H1 (cell line): ENCODE data around the gene GINS3. TPM values are rescaled to one million over a fixed set of nuclear protein-coding genes. Genes with fewer than 3 reads are reported as not detected.

Experiments used
- CTCF ChIA-PET: fragments of 300-600 bp; sonication (Branson Sonifier 250); formaldehyde crosslinking; loops from one replicate; lab custom pipeline; 2021; ENCODE audit not compliant: partially characterized antibody; lab: Charles Lee
- POLR2A ChIA-PET: fragments of 300-600 bp; sonication (Branson Sonifier 250); formaldehyde crosslinking; loops from one replicate; lab custom pipeline; 2021; ENCODE audit warnings: inconsistent platforms; ENCODE audit not compliant: partially characterized antibody; lab: Charles Lee
- DNase-seq, 2 experiments: peaks; one replicate each; pipeline versions ENCODE4 v3.0.0 to v3.0.0-alpha.2; 2010 to 2022; ENCODE audit warnings: low spot score in 2 of 2, low read depth in 1 of 2, mixed read lengths in 1 of 2
- FAIRE-seq: peaks from 2 replicates; lab custom pipeline; 2011; peaks lifted over from hg19 to GRCh38; lab: Jason Lieb, UNC
- H2AFZ ChIP-seq: 2 replicates; pipeline ENCODE4 v1.8.1; 2012; ENCODE audit warnings: low read length, inconsistent platforms
- H2AK5ac ChIP-seq: 2 replicates; pipeline ENCODE4 v1.6.1; 2013; ENCODE audit warnings: low read depth, low read length
- H2BK120ac ChIP-seq: replicated peaks from 2 replicates; pipeline ENCODE3; 2013; ENCODE audit warnings: low read depth, low read length, inconsistent platforms
- H2BK12ac ChIP-seq: 2 replicates; pipeline ENCODE4 v1.6.1; 2013; ENCODE audit warnings: low read depth, low read length
- H2BK15ac ChIP-seq: 2 replicates; pipeline ENCODE4 v1.6.1; 2013; ENCODE audit warnings: low read length
- H2BK20ac ChIP-seq: 2 replicates; pipeline ENCODE4 v1.6.1; 2013; ENCODE audit warnings: low read length
- H2BK5ac ChIP-seq: 2 replicates; pipeline ENCODE4 v1.6.1; 2013; ENCODE audit warnings: low read depth, low read length
- H3K14ac ChIP-seq: 2 replicates; pipeline ENCODE4 v1.6.1; 2013; ENCODE audit warnings: inconsistent platforms; ENCODE audit not compliant: insufficient read length
- H3K18ac ChIP-seq: 2 replicates; pipeline ENCODE4 v1.6.1; 2013; ENCODE audit warnings: low read length; ENCODE audit errors: extremely low read depth
- H3K23ac ChIP-seq: 2 replicates; pipeline ENCODE4 v1.6.1; 2013; ENCODE audit warnings: inconsistent platforms; ENCODE audit not compliant: insufficient read length
- H3K23me2 ChIP-seq: 2 replicates; pipeline ENCODE4 v1.6.1; 2013; ENCODE audit warnings: low read depth, low read length
- H3K27ac ChIP-seq: 2 replicates; pipeline ENCODE4 v1.6.1; 2011; ENCODE audit warnings: low read depth, low read length, inconsistent platforms
- H3K27me3 ChIP-seq, 4 experiments: replicated peaks in 1 of 4; 1 replicate in 1 of 4; 2 replicates in 3 of 4; pipeline versions ENCODE4 v1.6.1 to v1.8.1; 2011 to 2013; ENCODE audit warnings: low read length in 3 of 4, mild to moderate bottlenecking in 3 of 4, inconsistent platforms in 2 of 4, mixed read lengths in 2 of 4, moderate library complexity in 1 of 4; ENCODE audit not compliant: control insufficient read depth in 3 of 4, insufficient read depth in 3 of 4; ENCODE audit errors: extremely low read depth in 1 of 4
- H3K36me3 ChIP-seq, 4 experiments: 2 replicates each; pipeline versions ENCODE4 v1.6.1 to v1.8.1; 2011 to 2013; ENCODE audit warnings: mild to moderate bottlenecking in 4 of 4, low read length in 3 of 4, moderate library complexity in 2 of 4, control low read depth in 1 of 4, inconsistent platforms in 1 of 4; ENCODE audit not compliant: insufficient read depth in 4 of 4, control insufficient read depth in 2 of 4
- H3K4ac ChIP-seq: replicated peaks from 2 replicates; pipeline ENCODE3; 2013; ENCODE audit warnings: low read length, low read depth, mixed read lengths, inconsistent platforms; ENCODE audit not compliant: insufficient read length
- H3K4me1 ChIP-seq, 4 experiments: replicated peaks in 1 of 4; 1 replicate in 1 of 4; 2 replicates in 3 of 4; pipeline versions ENCODE4 v1.6.1 to v1.8.1; 2011 to 2013; ENCODE audit warnings: low read length in 3 of 4, inconsistent platforms in 2 of 4, mixed read lengths in 1 of 4; ENCODE audit not compliant: insufficient read depth in 4 of 4, control insufficient read depth in 3 of 4
- H3K4me2 ChIP-seq, 2 experiments: 2 replicates each; pipeline versions ENCODE4 v1.6.1 to v1.8.1; 2011 to 2013; ENCODE audit warnings: low read depth in 2 of 2, low read length in 2 of 2, control low read depth in 1 of 2, inconsistent platforms in 1 of 2, mild to moderate bottlenecking in 1 of 2; ENCODE audit not compliant: insufficient read depth in 1 of 2
- H3K4me3 ChIP-seq, 4 experiments: fragments of 200-600, 300-600 bp in 1 of 4; sonication (generic), shearing (Covaris generic), sonication (Bioruptor Twin) in 1 of 4; 2 replicates each; pipeline versions ENCODE4 v1.5.1 to v1.8.1; 2011 to 2016; ENCODE audit warnings: low read length in 4 of 4, low read depth in 3 of 4, control low read depth in 2 of 4, inconsistent platforms in 2 of 4, mild to moderate bottlenecking in 2 of 4, mixed read lengths in 1 of 4, moderate library complexity in 1 of 4; ENCODE audit not compliant: insufficient read depth in 2 of 4; ENCODE audit errors: extremely low read depth in 1 of 4
- H3K56ac ChIP-seq: replicated peaks from 2 replicates; pipeline ENCODE3; 2013; ENCODE audit warnings: low read depth, mild to moderate bottlenecking, mixed read lengths, low read length, inconsistent platforms; ENCODE audit not compliant: insufficient read length
- H3K79me1 ChIP-seq: 2 replicates; pipeline ENCODE4 v1.6.1; 2013; ENCODE audit warnings: low read depth, low read length, control low read depth
- H3K79me2 ChIP-seq, 2 experiments: 2 replicates each; pipeline versions ENCODE4 v1.6.1 to v1.8.1; 2012 to 2013; ENCODE audit warnings: low read length in 2 of 2, mild to moderate bottlenecking in 2 of 2, inconsistent platforms in 1 of 2; ENCODE audit not compliant: insufficient read depth in 2 of 2, control insufficient read depth in 1 of 2
- H3K9ac ChIP-seq, 4 experiments: replicated peaks in 1 of 4; 1 replicate in 1 of 4; 2 replicates in 3 of 4; pipeline versions ENCODE4 v1.6.1 to v1.8.1; 2011 to 2013; ENCODE audit warnings: low read depth in 3 of 4, low read length in 3 of 4, control low read depth in 2 of 4, mild to moderate bottlenecking in 2 of 4, moderate library complexity in 2 of 4, inconsistent platforms in 1 of 4; ENCODE audit errors: extremely low read depth in 1 of 4
- H3K9me3 ChIP-seq, 2 experiments: 2 replicates each; pipeline versions ENCODE4 v1.6.1 to v1.8.1; 2012 to 2013; ENCODE audit warnings: mild to moderate bottlenecking in 2 of 2, moderate library complexity in 2 of 2, control low read depth in 1 of 2, inconsistent platforms in 1 of 2, low read depth in 1 of 2, low read length in 1 of 2, mixed read lengths in 1 of 2; ENCODE audit not compliant: insufficient read depth in 2 of 2
- H4K20me1 ChIP-seq, 2 experiments: replicated peaks in 1 of 2; 2 replicates each; pipeline versions ENCODE3 to v1.8.1; 2011 to 2013; ENCODE audit warnings: inconsistent platforms in 2 of 2, low read length in 2 of 2, mild to moderate bottlenecking in 1 of 2; ENCODE audit not compliant: insufficient read depth in 2 of 2, control insufficient read depth in 1 of 2
- H4K5ac ChIP-seq: 2 replicates; pipeline ENCODE4 v1.6.1; 2013; ENCODE audit warnings: low read length, low read depth, mixed read lengths, inconsistent platforms; ENCODE audit not compliant: insufficient read length
- H4K8ac ChIP-seq: 2 replicates; pipeline ENCODE4 v1.8.0; 2013; ENCODE audit warnings: mild to moderate bottlenecking, moderate library complexity, low read length, inconsistent platforms; ENCODE audit not compliant: insufficient read depth; ENCODE audit errors: extremely low read depth
- H4K91ac ChIP-seq: replicated peaks from 2 replicates; pipeline ENCODE3; 2013; ENCODE audit warnings: low read length, mixed read lengths, inconsistent platforms; ENCODE audit not compliant: insufficient read length
- CBX5 ChIP-seq: fragments of 300-800, 300-1000 bp; sonication (generic); IDR thresholded peaks from 2 replicates; pipeline ENCODE4 v1.7.1; 2016; ENCODE audit warnings: antibody characterized with exemption, low read length, low read depth
- CHD2 ChIP-seq: IDR thresholded peaks from 2 replicates; pipeline ENCODE4 v1.6.1; 2012; ENCODE audit warnings: low read length, improper control_type of control experiment
- JUN ChIP-seq: IDR thresholded peaks from 2 replicates; pipeline ENCODE4 v1.6.1; 2011; ENCODE audit warnings: low read depth, mild to moderate bottlenecking, improper control_type of control experiment, low read length
- SAP30 ChIP-seq: fragments of 300-600 bp; sonication (generic); IDR thresholded peaks from 2 replicates; pipeline ENCODE4 v1.7.1; 2012; ENCODE audit warnings: low read length, moderate library complexity, mild to moderate bottlenecking, inconsistent platforms; ENCODE audit not compliant: insufficient read depth, insufficient replicate concordance
- SP1 ChIP-seq: IDR thresholded peaks from 2 replicates; pipeline ENCODE4 v1.6.1; 2011; ENCODE audit warnings: low read depth, low read length
- TBP ChIP-seq: IDR thresholded peaks from 2 replicates; pipeline ENCODE4 v1.6.1; 2011; ENCODE audit warnings: low read depth, low read length, improper control_type of control experiment
- WGBS, 2 experiments: shearing (Covaris generic) in 1 of 2; methylation state at CpG; one replicate each; pipeline versions ENCODE4 v1.1.6 to v1.1.7; 2013 to 2015; ENCODE audit warnings: low lambda C conversion rate in 2 of 2, mixed read lengths in 2 of 2, inconsistent platforms in 1 of 2, low coverage in 1 of 2, missing lambda C conversion rate in 1 of 2; ENCODE audit not compliant: insufficient replicate concordance in 2 of 2, insufficient coverage in 1 of 2, insufficient read length in 1 of 2; ENCODE audit errors: extremely low coverage in 1 of 2, missing lambda C conversion rate in 1 of 2; 5-methylcytosine and 5-hydroxymethylcytosine counted together
- polyA plus RNA-seq, 7 experiments: library from polyadenylated mRNA; depleted of rRNA in 3 of 7; stranded (reverse) in 5 of 7; unstranded in 2 of 7; fragments of >200 nt in 5 of 7; fragments of 200-250 nt in 2 of 7; gene quantifications; 1 replicate in 5 of 7; 2 replicates in 1 of 7; 4 replicates in 1 of 7; pipeline versions ENCODE4 v1.2.1 to v1.2.3, GENCODE V29; 2011 to 2013; ENCODE audit warnings: missing spikeins in 2 of 7, mixed read lengths in 2 of 7
- total RNA-seq: library from RNA; stranded (reverse); fragmentation: NEBNext Ultra II Directional; extraction: Animal tissue kit (Norgen Biotek cat#: 25700); gene quantifications from 2 replicates; pipeline ENCODE4 v1.2.1, GENCODE V29; 2021

The GINS3 gene
- total and polyA plus RNA-seq, 2 of the 8 experiments (the other 6 are each of a cell fraction or from before 2014, with no cell fraction given): 12.9 to 15.4 TPM

DNA sequence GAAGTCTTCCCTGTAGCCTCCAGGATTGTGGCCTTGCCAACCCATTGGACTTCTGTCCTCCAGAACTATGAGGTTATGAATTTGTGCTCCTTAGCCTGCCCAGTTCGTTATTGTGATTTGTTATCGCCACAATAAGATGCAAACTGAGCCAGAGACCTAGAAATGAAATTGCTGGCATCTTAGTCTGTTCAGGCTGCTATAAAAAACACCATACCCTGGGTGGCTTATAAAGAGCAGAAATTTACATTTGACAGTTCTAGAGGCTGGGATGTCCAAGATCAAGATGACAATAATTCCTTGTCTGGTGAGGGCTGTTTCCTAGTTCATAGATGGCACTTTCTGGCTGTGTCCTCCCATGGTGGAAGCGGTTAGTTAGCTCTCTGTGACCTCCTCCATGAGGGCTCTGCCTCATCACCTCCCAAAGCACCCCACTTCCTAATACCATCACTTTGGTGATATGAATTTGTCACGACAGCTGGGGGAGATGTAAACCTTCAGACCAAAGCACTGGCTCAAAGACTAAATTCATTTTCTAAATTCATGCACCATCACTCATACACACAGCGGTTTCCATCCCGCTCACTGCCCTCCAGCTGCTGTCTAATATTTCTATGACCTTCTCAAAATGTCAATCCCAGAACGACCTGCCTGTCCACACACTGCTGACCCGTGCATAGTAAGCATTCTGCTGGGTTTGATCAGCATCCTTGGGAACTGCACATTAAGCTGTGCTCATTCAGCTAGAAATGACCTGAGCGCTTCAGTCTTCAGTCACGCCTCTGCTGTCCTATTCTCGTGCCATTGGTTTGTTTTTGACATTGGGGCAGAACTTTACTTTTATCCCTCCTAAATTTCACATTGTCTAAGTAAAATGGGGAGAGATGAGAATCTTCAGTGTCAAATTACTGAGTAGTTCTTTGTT is 36.6 kb downstream of the GINS3 start:
- H4K20me1 ChIP-seq: no peaks in the 10 kb centered on the region
- H3K79me2 ChIP-seq: no peaks in the 10 kb centered on the region
- no peak for DNase-seq
- H3K4me3 ChIP-seq: no peak overlapping the region
- H3K27ac ChIP-seq: no peak overlapping the region
- no peak overlapping the region for H2BK20ac ChIP-seq
- H3K9ac ChIP-seq: no peak overlapping the region; a peak in 1 of 7 replicates
- H3K9me3 ChIP-seq: no peaks in the 10 kb centered on the region
- FAIRE-seq: no peak
- WGBS, 2 experiments: 85% methylated on average over 11 of the region's 11 CpGs; no CpG with 5 or more reads in 1 of the 2 experiments
- H4K91ac ChIP-seq: no peak overlapping the region
- ChIA-PET CTCF (interaction anchor here (0.7 to 1.2 kb wide), 2 partner anchors 14 to 33 kb away, joined by 3 read pairs; no protein-coding TSS in a partner anchor), POLR2A (interaction anchor here (0.6 kb wide), 1 partner anchor 12 kb away, joined by 3 read pairs; no protein-coding TSS in a partner anchor)
- H3K27me3 ChIP-seq: no peaks in the 10 kb centered on the region; a peak in 1 of 7 replicates
- H2AFZ ChIP-seq: no peak overlapping the region
- H3K36me3 ChIP-seq: no peaks in the 10 kb centered on the region
- no peak overlapping the region for H4K8ac ChIP-seq
- H2BK12ac ChIP-seq: no peak overlapping the region
- H2BK5ac ChIP-seq: no peak overlapping the region
- H3K4ac ChIP-seq: no peak overlapping the region
- H3K23me2 ChIP-seq: no peaks in the 10 kb centered on the region
- no peak overlapping the region for H2BK15ac ChIP-seq
- no peak overlapping the region for H3K23ac ChIP-seq
- no peak overlapping the region for H2BK120ac ChIP-seq
- no peak overlapping the region for H3K56ac ChIP-seq
- TF ChIP-seq CHD2 (no peak), SP1 (no peak), SAP30 (no peak), JUN (no peak), CBX5 (no peak), TBP (no peak)
- no peaks in the 10 kb centered on the region for H3K4me1 ChIP-seq
- H3K14ac ChIP-seq: no peak overlapping the region
- H4K5ac ChIP-seq: no peak overlapping the region
- H2AK5ac ChIP-seq: no peak overlapping the region
- no peak overlapping the region for H3K18ac ChIP-seq
- H3K4me2 ChIP-seq: no peak overlapping the region
- no peaks in the 10 kb centered on the region for H3K79me1 ChIP-seq
